UCSD-AML1 (cell line): Measurements from ENCODE around the gene MITF.

Experiments
- DNase-seq: peaks from one replicate; lab custom pipeline; 2025; ENCODE audit not compliant: unreplicated experiment; lab: John Stamatoyannopoulos, UW

The MITF gene

GRCh38 chr3:69944931-69945493 is 205.7 kb downstream of the MITF start:
- DNase-seq: no peak

- no peak for DNase-seq
Measured at GRCh38 chr3:69948246-69948862, 209.1 kb downstream of the MITF start.

DNA sequence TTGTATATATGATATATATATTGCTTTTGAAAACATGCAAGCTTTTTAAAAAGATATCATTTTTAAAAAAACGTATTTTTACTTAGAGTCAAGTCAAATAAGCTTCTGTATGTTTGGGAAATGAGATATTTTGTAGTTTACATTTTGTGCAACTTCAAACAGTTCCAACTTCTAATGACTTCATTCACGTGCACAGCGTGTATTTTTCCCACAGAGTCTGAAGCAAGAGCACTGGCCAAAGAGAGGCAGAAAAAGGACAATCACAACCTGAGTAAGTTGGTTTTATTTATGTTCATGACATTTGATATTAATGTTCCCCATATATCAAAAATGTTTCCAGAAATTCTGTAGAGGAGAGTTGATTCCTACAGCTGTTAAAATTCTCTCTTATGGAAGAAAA is 212.4 kb downstream of the MITF start:
- DNase-seq: no peak

- DNase-seq: no peak
Measured at GRCh38 chr3:69959581-69959980, 220.3 kb downstream of the MITF start.

GRCh38 chr3:69961706-69962439 is 222.6 kb downstream of the MITF start:
- no peak for DNase-seq

- no peak for DNase-seq
Measured at GRCh38 chr3:69963643-69964042, 224.4 kb downstream of the MITF start.

DNA sequence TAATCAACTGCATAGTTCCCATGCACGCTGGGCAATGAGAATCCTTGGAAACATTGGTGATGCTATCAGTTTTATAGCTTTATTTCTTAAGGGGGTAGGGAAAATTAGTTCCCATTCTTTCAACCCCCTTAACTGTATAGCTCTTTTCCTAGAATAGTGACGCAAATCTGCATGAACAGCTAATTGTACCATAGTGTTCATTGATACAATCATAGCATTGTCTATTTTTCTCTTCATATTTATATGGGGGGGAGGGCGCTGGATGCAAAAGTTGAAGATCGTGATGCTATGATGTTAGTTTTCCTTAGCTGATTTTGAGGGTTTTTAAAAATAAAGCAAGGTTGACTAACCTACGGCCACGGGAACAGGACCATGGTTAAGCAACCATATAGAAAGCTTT is 227.9 kb downstream of the MITF start:
- DNase-seq: no peak

GRCh38 chr3:69970827-69971226 is 231.6 kb downstream of the MITF start:
- no peak for DNase-seq

GRCh38 chr3:69972672-69973071 is 233.4 kb downstream of the MITF start:
- no peak for DNase-seq

DNA sequence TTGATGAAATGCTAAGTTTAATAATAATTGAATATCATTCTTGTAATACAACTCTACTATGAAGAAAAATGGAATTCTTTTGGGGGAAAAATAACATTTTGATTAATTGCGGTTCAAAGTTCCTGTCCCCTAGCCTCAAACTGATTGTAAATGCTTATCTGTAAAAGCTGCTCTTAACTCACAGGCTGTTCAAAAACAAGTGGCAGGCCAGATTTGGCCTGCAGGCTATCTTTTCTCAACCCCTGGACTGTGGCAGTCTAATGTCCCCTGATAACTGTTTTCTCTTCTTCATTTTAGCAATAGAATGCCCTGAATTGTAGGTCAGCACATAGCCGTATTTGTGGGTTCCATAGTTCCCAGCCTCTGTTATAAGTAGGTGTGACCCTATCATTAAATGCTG is 236.8 kb downstream of the MITF start:
- no peak for DNase-seq

GRCh38 chr3:69983546-69984265 is 244.4 kb downstream of the MITF start:
- DNase-seq: no peak

DNA sequence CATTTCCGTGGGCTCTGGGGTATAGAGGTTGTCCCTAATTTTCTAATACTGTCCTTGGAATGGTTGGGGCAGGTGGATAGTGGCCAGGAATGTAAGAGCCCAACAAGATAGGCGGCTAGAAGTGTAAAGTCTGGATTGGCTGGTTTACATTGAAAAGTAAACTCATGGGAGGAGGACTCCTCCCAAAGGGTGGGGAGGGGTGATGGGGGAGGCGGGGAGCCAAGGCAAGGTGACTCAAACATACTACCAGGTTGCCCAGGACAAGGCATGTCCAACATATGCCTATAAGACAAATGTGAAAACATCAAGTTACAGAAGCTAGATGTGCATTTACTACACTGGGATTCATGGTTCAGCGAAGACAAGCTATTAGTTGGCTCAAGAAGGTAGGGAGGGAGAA is 246.0 kb downstream of the MITF start:
- DNase-seq: no peak

- DNase-seq: no peak
Measured at GRCh38 chr3:69986419-69986818, 247.2 kb downstream of the MITF start.

DNA sequence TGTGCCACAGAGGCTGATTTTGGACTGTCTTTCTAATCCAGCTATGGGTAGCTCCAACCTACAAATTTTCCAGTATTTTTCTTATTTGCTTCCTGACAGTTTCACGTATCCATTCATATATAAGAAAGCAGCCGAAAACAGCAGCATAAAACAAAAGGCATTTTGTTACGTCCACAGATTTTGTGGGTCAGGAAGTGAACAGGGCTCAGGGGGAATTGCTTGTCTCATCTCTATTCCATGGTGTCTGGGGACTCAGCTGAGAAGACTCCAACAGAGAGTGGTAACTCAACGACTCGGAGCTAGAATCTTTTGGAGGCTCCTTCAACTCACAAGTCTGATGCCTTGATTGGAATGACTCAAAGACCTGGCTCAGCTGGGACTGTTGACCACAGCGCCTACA is 248.6 kb downstream of the MITF start:
- DNase-seq: no peak

- DNase-seq: no peak
Measured at GRCh38 chr3:69993757-69994156, 254.5 kb downstream of the MITF start.

DNA sequence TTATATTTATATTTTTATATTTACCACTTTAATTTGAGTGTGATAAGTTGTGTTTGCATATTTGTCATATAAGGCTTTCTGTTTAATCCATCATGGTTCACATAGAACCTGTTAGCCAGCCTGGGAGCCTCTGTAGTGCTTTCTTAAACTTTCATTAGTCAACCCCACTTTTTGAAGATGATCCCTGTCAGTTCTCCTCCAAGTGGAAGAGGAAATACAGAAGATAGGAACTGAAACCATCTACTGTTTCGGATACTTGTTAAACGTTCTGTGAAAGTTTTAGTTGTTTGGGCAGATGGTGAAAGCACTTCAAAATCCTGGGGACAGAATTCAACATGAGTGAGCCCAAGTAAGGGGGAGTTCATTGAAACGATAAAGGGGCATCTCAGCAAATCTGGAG is 255.7 kb downstream of the MITF start:
- DNase-seq: no peak

DNA sequence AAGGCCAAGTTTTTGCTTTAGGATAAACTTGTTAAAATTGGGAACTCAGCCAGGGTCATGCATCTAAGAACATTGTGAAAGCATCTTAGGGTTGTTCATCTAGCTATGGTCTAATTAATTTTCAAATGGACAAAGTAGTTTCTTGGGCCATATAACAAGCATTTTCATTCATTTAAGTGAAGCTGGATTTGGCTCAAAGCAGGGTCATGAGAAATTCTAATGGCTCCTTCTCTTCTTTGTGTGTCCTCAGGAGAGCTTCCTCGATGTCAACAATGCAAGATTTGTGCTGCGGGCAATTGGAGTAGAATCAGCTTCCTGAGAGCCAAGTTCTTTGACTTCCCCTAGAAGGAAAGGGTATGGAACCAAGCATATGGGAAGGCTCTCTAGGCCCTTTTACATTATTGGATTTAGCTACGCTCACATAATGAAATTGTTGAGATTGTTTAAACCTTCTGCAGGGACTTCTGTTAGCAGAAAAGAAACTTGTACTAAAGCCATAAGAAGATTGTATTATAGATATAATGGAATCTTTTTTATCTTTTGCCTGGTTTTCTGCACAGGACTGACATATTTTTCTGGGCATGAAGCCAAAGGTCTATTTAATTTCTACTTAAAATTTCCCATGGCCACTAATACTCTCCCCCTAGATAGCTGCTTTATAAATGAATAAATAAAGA is 258.5 kb downstream of the MITF start:
- no peak for DNase-seq

DNA sequence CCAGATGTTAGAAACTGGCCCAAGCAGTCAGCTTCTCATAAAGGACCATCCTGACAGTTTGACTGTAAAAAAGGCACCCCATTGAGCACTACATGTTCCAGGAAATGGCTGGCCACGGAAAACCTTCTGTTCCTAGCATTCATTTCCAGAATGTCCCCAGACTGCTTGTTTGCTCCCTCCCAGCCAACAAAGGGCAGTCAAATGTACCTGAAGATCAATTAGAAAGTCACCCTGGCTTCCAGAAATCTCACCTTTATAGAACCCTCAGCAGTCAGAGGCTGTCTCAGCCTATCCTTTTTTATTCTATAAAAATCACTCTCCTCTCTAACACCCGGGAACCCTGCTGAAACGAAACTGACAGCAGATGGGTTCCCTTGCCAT is 259.5 kb downstream of the MITF start:
- DNase-seq: no peak

- no peak for DNase-seq
Measured at GRCh38 chr3:69999140-70000027, 260.1 kb downstream of the MITF start, which contains the start of gene SAMMSON. Gene SAMMSON (plus strand): TSS chr3:69999733.

- no peak for DNase-seq
Measured at GRCh38 chr3:70000028-70000410, 260.8 kb downstream of the MITF start.
